Measurements from ENCODE around the gene FBXO38. TPM values are rescaled to one million over a fixed set of nuclear protein-coding genes. Genes with fewer than 3 reads are reported as not detected.
A peak's percentile ranks its signal among the peaks of the same experiment; 100 is the strongest.

The FBXO38 gene
- total RNA-seq, 1 donor from 2014 or later: 38.0 TPM

DNA sequence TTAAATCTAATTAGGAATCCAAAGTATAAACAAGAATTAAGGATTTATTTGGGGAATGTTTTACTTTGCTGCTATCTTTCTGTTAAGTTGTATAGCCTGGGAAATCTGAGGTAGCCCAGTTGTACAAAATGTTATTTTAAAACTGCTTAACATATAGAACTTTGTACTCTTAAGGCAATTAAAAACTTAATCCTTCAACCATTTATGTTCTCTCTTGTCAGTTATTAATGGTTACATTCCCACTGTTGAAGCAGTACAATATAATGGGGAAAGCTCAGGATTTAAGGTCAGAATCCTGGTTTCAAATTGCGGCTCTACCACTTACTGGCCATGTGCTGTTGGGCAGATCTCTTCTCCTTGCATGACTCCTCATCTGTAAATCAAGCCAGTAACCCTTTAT is 32.7 kb downstream of the FBXO38 start:
- peaks cover 38% of the 10 kb centered on the region for H3K4me1 ChIP-seq
- peak overlapping the region; percentile 72 for H3K27ac ChIP-seq (replicated peaks)
- no peak for DNase-seq
- no peaks in the 10 kb centered on the region for H3K9me3 ChIP-seq (replicated peaks)
- H3K27me3 ChIP-seq (ENCODE audit: low read depth): no peaks in the 10 kb centered on the region
- TF ChIP-seq, protein P1, sequence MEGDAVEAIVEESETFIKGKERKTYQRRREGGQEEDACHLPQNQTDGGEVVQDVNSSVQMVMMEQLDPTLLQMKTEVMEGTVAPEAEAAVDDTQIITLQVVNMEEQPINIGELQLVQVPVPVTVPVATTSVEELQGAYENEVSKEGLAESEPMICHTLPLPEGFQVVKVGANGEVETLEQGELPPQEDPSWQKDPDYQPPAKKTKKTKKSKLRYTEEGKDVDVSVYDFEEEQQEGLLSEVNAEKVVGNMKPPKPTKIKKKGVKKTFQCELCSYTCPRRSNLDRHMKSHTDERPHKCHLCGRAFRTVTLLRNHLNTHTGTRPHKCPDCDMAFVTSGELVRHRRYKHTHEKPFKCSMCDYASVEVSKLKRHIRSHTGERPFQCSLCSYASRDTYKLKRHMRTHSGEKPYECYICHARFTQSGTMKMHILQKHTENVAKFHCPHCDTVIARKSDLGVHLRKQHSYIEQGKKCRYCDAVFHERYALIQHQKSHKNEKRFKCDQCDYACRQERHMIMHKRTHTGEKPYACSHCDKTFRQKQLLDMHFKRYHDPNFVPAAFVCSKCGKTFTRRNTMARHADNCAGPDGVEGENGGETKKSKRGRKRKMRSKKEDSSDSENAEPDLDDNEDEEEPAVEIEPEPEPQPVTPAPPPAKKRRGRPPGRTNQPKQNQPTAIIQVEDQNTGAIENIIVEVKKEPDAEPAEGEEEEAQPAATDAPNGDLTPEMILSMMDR (IDR thresholded peaks at IDR 0.05; ENCODE audit: borderline replicate concordance): no peak
- peaks cover 86% of the 10 kb centered on the region for H3K36me3 ChIP-seq
- intact Hi-C loops (cut with micrococcal nuclease): no loop called here
- no peak overlapping the region for H3K4me3 ChIP-seq

DNA sequence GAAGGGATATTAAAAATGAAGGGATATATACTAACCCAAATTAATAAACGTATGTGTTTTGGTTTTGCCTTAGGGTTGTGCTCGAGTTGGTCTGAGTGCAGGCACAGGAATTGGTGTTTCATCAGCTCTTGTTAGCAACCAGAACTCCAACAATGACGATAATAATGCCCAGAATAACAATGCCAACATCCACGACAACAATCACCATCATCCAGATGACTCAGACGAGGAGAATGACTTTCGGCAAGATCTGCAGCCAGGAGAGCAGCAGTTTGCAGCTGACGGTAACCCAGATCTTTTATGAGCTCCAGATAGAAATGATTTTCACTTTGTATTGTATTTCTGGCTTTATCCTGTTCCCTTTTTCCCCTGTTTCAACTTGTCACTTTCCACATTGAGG is 33.2 kb downstream of the FBXO38 start:
- peak overlapping the region; percentile 72 for H3K27ac ChIP-seq (replicated peaks)
- H3K4me3 ChIP-seq: no peak overlapping the region
- H3K9me3 ChIP-seq (replicated peaks): no peaks in the 10 kb centered on the region
- no peaks in the 10 kb centered on the region for H3K27me3 ChIP-seq (ENCODE audit: low read depth)
- TF ChIP-seq, protein P1 (IDR thresholded peaks at IDR 0.05; ENCODE audit: borderline replicate concordance): no peak
- intact Hi-C loops (cut with micrococcal nuclease): no loop called here
- peaks cover 38% of the 10 kb centered on the region for H3K4me1 ChIP-seq
- H3K36me3 ChIP-seq: peaks cover 87% of the 10 kb centered on the region
- DNase-seq: no peak

DNA sequence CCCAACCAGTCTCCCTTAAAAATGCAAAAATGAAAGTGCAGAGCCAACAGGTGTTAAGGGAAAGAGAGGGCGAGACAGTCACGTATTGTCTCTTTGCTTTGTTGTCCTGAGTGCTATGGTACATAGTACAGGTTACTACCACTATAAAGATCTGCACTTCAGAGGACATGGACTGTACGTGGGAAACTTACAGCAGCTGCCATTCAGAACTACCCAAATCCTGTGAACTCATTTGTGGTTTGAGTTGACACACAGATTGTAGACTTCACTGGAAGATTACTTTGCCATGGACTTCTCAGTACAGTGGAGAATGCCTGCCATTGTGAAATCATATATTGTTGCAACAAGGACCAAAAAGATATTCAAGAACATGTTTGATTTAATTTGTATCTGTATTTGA is 34.8 kb downstream of the FBXO38 start:
- H3K4me1 ChIP-seq: peaks cover 38% of the 10 kb centered on the region
- intact Hi-C loops (cut with micrococcal nuclease): no loop called here
- DNase-seq: no peak
- H3K9me3 ChIP-seq (replicated peaks): no peaks in the 10 kb centered on the region
- H3K36me3 ChIP-seq: peaks cover 90% of the 10 kb centered on the region
- H3K27ac ChIP-seq (replicated peaks): peak overlapping the region; percentile 72
- H3K4me3 ChIP-seq: no peak overlapping the region
- no peaks in the 10 kb centered on the region for H3K27me3 ChIP-seq (ENCODE audit: low read depth)
- TF ChIP-seq, protein P1 (IDR thresholded peaks at IDR 0.05; ENCODE audit: borderline replicate concordance): no peak

DNA sequence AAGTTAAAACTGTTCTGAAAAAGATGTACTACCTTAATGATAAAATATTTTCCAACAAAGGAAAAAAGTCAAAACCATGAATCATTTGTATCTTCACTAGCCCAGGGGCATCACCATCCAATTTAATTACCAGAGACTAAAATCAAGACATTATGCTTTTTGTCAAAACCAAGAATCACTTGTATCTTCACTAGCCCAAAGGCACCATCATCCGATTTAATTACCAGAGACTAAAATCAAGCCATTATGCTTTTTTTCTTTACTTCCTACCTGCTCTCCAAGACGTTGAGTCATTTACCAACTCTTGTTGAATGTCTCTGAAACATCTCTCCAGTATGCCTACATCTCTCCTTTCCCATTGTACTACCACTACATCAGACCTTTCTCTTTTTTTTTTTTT is 37.9 kb downstream of the FBXO38 start:
- no peaks in the 10 kb centered on the region for H3K9me3 ChIP-seq (replicated peaks)
- no peaks in the 10 kb centered on the region for H3K27me3 ChIP-seq (ENCODE audit: low read depth)
- no peak overlapping the region for H3K27ac ChIP-seq (replicated peaks)
- TF ChIP-seq, protein P1 (IDR thresholded peaks at IDR 0.05; ENCODE audit: borderline replicate concordance): no peak
- H3K4me1 ChIP-seq: peaks cover 25% of the 10 kb centered on the region
- no peak for DNase-seq
- no peak overlapping the region for H3K4me3 ChIP-seq
- intact Hi-C loops (cut with micrococcal nuclease): no loop called here
- peaks cover 94% of the 10 kb centered on the region for H3K36me3 ChIP-seq

DNA sequence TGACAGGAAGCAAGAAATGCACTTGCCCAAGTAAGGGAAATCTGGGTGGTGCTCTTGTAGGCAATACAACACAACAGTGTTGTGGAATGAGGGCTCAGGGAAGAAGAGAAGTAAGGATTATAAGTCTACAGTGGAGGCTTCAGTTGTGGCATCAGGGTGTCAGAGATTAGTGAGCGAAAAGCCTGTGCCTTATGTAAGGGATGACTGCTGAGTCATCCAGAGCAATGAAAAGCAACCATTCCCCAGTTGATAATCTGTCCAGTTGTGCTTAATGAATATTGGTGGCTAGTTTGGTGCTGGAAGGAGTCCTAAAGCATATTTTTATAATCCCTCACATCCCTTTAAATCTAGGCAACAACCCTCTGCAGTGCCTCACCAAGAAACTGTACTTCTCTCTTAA is 42.0 kb downstream of the FBXO38 start:
- Histone ChIP-seq H3K36me3 (peaks cover 83% of the 10 kb centered on the region), H3K4me3 (no peak overlapping the region), H3K9me3 (replicated peaks) (no peaks in the 10 kb centered on the region), H3K27ac (replicated peaks) (no peak overlapping the region), H3K27me3 (ENCODE audit: low read depth) (no peaks in the 10 kb centered on the region), H3K4me1 (peaks cover 30% of the 10 kb centered on the region)
- TF ChIP-seq, protein P1 (IDR thresholded peaks at IDR 0.05; ENCODE audit: borderline replicate concordance): no peak
- no peak for DNase-seq
- intact Hi-C loops (cut with micrococcal nuclease): no loop called here

DNA sequence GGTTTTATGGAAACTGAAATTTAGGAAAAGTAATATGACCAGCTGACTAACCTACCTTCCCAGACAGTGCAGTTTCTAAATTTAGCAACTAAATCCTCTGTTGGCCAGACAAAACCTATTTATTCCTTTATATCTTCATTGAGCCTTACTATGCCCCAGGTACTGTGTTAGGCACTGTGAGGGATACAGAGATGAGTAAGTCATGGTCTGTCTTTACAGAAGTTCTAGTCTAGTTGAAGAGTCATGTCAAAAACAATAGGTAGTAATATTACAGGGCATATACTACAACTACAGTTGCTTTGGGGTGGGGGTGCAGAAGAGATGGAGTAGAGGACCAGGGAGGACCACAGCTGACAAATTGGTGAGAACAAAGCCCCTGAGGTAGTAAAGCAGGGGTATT is 42.8 kb downstream of the FBXO38 start:
- Histone ChIP-seq H3K27me3 (ENCODE audit: low read depth) (no peaks in the 10 kb centered on the region), H3K36me3 (peaks cover 81% of the 10 kb centered on the region), H3K4me1 (peaks cover 35% of the 10 kb centered on the region), H3K4me3 (no peak overlapping the region), H3K9me3 (replicated peaks) (no peaks in the 10 kb centered on the region), H3K27ac (replicated peaks) (no peak overlapping the region)
- TF ChIP-seq, protein P1 (IDR thresholded peaks at IDR 0.05; ENCODE audit: borderline replicate concordance): no peak
- no peak for DNase-seq
- intact Hi-C loops (cut with micrococcal nuclease): no loop called here
